ENCODE data around the gene DDX31.

Gene DDX31

DNA sequence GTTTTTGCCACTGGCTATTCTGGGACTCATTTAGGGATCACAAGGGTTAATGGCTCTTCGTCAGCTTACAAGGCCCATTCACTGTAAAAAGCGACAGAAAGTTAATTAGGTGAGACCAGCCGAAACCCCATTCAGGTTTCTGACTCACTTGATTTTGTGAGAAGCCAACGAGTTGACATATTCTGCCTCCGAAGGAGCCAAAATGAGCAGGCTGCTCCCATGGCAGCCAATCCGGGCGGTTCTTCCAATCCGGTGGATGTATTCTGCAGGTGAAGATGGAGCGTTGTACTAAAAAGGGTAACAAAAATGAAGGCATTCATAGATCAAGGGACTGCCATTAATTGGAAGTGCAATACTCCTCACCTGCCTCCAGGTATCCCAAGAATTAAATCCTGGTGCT is 39.7 kb downstream of the DDX31 start:
- H3K4me3 ChIP-seq (ENCODE audit: low read depth in 1 of 2, low read length in 1 of 2) = no peak overlapping the region
- no peaks in the 10 kb centered on the region for H3K9me3 ChIP-seq
- H3K27ac ChIP-seq = no peak overlapping the region
- H3K4me1 ChIP-seq (ENCODE audit: control insufficient read depth in 1 of 2, insufficient read depth in 1 of 2, low read depth in 1 of 2, low read length in 1 of 2) = no peaks in the 10 kb centered on the region
- H3K27me3 ChIP-seq = no peaks in the 10 kb centered on the region
- TF ChIP-seq, protein P1, sequence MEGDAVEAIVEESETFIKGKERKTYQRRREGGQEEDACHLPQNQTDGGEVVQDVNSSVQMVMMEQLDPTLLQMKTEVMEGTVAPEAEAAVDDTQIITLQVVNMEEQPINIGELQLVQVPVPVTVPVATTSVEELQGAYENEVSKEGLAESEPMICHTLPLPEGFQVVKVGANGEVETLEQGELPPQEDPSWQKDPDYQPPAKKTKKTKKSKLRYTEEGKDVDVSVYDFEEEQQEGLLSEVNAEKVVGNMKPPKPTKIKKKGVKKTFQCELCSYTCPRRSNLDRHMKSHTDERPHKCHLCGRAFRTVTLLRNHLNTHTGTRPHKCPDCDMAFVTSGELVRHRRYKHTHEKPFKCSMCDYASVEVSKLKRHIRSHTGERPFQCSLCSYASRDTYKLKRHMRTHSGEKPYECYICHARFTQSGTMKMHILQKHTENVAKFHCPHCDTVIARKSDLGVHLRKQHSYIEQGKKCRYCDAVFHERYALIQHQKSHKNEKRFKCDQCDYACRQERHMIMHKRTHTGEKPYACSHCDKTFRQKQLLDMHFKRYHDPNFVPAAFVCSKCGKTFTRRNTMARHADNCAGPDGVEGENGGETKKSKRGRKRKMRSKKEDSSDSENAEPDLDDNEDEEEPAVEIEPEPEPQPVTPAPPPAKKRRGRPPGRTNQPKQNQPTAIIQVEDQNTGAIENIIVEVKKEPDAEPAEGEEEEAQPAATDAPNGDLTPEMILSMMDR (IDR thresholded peaks at IDR 0.05) = no peak
- H3K36me3 ChIP-seq = no peaks in the 10 kb centered on the region

DNA sequence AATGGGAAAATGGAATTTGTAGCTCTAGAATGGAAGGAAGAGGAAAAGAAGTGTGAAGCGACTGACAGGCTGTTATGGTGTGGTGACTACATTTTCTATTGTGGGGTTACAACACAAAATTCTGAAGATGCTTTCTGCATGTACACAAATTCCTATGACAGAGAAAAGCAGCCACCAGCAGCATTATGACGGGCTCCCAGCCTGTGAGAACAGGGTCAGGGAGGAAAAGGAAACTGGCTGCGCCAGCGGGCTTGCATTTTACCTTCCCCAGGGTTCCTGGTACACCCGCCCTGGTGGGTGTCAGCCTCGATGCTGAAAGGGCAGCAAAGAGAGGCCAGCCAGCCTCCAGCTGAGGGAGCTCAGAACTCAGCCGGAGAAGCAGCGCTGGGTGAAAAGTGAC is 41.0 kb downstream of the DDX31 start:
- H3K4me3 ChIP-seq (ENCODE audit: low read depth in 1 of 2, low read length in 1 of 2) = no peak overlapping the region

DNA sequence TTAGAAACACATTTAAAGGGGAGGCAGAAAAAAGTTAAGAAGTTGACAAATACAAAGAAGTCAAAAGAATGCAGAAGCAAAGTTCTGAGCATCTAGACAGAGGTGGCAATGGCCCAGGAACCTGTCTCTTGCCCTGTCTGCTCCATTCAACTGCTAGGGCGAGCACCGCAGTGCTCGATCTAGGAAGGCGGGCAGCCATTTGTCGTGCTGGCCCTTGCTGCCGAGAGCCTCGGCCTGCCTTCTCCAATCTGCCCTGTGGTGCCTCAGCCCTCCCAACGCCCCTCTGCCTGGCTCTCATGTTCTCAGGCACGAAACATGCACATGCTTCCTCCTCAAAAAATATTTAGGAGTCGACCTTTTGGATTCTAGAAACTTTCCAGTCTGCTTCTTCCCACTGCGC is 42.2 kb downstream of the DDX31 start:
- H3K4me1 ChIP-seq (ENCODE audit: control insufficient read depth in 1 of 2, insufficient read depth in 1 of 2, low read depth in 1 of 2, low read length in 1 of 2) = no peaks in the 10 kb centered on the region
- no peaks in the 10 kb centered on the region for H3K27me3 ChIP-seq
- TF ChIP-seq, protein P1 (IDR thresholded peaks at IDR 0.05) = no peak
- no peaks in the 10 kb centered on the region for H3K9me3 ChIP-seq
- H3K27ac ChIP-seq = no peak overlapping the region
- no peak overlapping the region for H3K4me3 ChIP-seq (ENCODE audit: low read depth in 1 of 2, low read length in 1 of 2)
- H3K36me3 ChIP-seq = no peaks in the 10 kb centered on the region

More for the DNA sequence above, 41.0 kb downstream of the DDX31 start:
- TF ChIP-seq, protein P1 (IDR thresholded peaks at IDR 0.05) = no peak
- H3K9me3 ChIP-seq = no peaks in the 10 kb centered on the region
- no peaks in the 10 kb centered on the region for H3K4me1 ChIP-seq (ENCODE audit: control insufficient read depth in 1 of 2, insufficient read depth in 1 of 2, low read depth in 1 of 2, low read length in 1 of 2)
- H3K36me3 ChIP-seq = no peaks in the 10 kb centered on the region
- H3K27me3 ChIP-seq = no peaks in the 10 kb centered on the region
- no peak overlapping the region for H3K27ac ChIP-seq

DNA sequence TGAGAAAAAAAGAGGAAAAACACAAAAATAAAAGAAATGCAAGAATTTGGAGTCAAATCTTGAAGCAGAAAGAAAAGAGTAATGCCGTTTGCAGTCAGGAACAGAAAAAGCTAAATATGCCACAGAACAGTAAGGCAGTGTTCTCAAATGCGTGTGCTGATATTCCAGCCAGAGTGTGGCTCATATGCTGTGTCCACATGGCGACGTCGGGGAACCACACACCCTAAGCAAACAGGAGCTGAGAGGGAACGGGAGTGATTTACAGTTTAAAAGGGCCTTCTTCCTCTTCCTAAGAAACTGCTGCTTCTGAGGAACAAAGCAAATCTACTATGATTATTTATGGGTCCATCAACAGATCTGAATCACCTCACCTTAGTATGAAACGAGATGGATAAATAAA is 42.7 kb downstream of the DDX31 start:
- no peaks in the 10 kb centered on the region for H3K36me3 ChIP-seq
- TF ChIP-seq, protein P1 (IDR thresholded peaks at IDR 0.05) = no peak
- no peak overlapping the region for H3K4me3 ChIP-seq (ENCODE audit: low read depth in 1 of 2, low read length in 1 of 2)

DNA sequence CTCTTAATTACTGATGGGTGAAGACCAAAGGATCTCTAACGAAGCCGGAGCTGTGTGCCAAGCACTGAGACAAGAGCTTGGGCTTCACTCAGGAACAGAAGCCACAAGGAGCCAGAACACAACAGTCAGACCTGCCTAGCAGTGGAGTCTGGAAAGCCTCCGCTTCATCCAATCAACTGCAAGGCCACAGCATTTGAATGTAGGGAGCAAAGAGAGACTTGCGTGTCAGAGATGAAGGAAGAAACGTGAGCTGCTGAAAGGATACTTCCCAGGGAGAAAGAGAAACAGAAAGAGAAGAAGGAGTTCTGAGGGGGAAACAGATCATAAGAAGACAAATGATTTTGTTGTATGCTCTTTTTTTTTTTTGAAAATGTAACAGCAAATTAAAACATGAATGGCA is 43.5 kb downstream of the DDX31 start:
- H3K4me1 ChIP-seq (ENCODE audit: control insufficient read depth in 1 of 2, insufficient read depth in 1 of 2, low read depth in 1 of 2, low read length in 1 of 2) = no peaks in the 10 kb centered on the region
- no peaks in the 10 kb centered on the region for H3K36me3 ChIP-seq
- H3K4me3 ChIP-seq (ENCODE audit: low read depth in 1 of 2, low read length in 1 of 2) = no peak overlapping the region
- H3K9me3 ChIP-seq = no peaks in the 10 kb centered on the region
- TF ChIP-seq, protein P1 (IDR thresholded peaks at IDR 0.05) = no peak
- H3K27me3 ChIP-seq = no peaks in the 10 kb centered on the region
- no peak overlapping the region for H3K27ac ChIP-seq

More for the DNA sequence above, 42.7 kb downstream of the DDX31 start:
- H3K27ac ChIP-seq = no peak overlapping the region
- H3K4me1 ChIP-seq (ENCODE audit: control insufficient read depth in 1 of 2, insufficient read depth in 1 of 2, low read depth in 1 of 2, low read length in 1 of 2) = no peaks in the 10 kb centered on the region
- H3K9me3 ChIP-seq = no peaks in the 10 kb centered on the region
- H3K27me3 ChIP-seq = no peaks in the 10 kb centered on the region

DNA sequence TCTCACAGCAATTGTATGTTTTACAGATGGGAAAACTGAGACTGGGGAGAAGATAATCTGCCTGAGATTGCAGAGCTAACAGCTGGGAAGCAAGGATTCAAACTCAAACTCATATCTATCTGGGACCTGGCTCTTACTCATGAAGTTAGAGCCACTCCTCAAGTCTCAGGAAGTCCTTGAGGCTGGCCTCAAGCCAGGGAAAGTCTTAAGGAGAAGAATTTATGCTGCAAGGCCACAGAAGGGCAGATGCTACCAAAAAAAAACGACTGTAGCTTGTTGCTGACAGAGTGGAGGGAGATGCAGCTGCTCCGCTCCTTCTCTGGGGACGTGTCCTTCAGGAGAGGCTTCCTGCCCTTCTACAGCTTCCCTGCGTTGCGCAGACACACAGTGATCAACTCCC is 47.6 kb downstream of the DDX31 start:
- Histone ChIP-seq H3K27ac (no peak overlapping the region), H3K9me3 (no peaks in the 10 kb centered on the region), H3K4me1 (ENCODE audit: control insufficient read depth in 1 of 2, insufficient read depth in 1 of 2, low read depth in 1 of 2, low read length in 1 of 2) (no peaks in the 10 kb centered on the region), H3K27me3 (no peaks in the 10 kb centered on the region), H3K4me3 (ENCODE audit: low read depth in 1 of 2, low read length in 1 of 2) (no peak overlapping the region), H3K36me3 (no peaks in the 10 kb centered on the region)
- TF ChIP-seq, protein P1 (IDR thresholded peaks at IDR 0.05) = no peak

Measured in neutrophil (primary cell).